GM15510 (cell line): ENCODE measurements around the gene USP24.

ENCODE experiments used
- POLR2A ChIP-seq: IDR thresholded peaks from 3 replicates; pipeline ENCODE4 v1.6.1; 2011; ENCODE audit warnings: borderline replicate concordance; ENCODE audit not compliant: insufficient read length; ENCODE audit errors: extremely low read depth

USP24 gene

DNA sequence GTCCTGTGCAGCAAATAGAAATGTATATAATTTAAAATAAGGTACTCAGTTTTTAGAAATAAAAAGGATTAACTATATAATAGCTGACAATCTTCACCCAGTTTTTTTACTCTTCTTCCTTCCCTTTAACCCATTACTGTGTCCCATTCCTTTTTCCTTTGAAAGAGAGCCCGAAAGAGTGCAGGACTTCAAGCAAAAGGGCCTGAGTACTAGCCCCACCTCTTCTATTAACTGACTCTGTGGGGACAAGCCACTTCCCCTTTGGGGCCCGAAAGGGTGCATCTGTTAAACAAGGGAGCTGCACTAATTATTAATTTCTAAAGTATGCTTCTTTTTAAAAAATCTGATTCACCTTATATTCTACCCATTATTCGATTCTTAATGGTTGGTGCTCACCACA, 3.3 kb downstream of the USP24 start:
- no peak for TF ChIP-seq POLR2A

DNA sequence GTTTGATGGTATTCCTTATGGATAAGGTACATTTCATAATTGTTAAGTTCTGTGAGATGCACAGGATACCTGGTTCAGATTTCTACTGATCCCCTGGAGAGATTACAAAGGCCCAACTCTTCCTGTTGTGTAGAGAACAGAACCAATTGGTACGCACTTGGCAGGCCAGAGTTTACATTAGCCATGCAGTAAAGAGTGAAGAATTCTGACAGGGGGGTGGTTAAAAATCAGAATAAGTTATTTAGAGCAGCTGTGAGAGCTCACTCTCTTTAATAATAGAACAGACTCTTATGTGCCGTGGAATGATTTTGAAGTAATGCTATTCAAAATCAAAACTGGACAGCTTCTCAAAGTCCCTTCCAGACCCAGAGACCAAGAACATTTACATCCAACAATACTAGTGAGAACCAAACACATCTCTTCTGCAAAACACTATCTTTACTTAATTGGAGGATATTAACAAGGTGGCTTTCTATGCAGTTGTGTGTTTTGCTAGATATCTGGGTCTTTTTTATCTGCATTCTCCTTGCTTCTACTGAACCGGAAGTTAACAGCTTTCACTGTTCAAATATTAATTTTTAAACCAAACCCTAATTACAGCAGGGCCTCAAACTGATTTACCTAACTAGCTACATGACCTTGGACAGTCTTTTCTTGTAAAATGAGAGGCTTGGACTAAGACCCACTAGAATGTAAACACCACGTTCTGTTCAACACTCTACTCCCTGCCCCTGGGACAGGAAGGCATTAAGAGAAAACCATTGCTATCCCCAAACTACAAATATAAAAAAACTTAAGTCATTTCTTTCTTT, 4.0 kb downstream of the USP24 start:
- TF ChIP-seq POLR2A = no peak

DNA sequence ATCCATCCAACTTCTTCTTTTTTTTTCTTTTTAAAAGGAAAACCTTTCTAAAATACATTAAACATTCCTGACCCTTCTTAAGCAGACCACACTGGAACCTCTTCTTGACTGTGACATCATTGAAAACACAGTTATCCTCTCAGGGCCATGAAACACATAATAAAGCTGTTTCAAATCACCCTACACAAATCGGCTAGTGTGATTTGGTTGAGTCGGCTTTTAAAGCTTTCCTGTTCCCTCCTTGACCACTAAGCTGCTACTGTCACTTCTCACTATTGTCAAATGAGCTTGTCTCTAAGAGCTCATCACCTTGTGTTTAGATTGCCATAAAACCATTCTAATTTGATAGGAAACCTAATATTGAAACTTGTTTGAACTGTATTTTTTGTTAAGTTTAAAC, 5.9 kb downstream of the USP24 start:
- TF ChIP-seq POLR2A = no peak

DNA sequence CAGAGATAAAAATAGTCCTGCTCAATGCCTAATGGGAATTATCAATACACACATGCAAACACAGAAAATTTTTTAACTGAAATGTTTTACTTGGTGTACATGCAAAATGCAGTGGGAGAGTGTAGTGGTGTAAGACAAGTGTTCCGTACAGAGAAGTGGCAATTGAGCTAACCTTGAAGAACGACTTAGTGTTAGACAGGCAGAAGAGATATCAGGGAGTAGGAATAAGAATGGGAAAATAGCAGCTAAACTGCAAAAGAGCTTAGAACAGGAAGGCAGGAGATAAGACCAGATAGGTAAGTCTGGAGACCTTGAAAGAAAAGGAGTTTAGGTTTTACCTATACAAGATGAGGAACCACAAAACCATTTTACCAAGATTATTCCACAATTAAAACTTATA, 9.0 kb downstream of the USP24 start:
- TF ChIP-seq POLR2A = no peak

DNA sequence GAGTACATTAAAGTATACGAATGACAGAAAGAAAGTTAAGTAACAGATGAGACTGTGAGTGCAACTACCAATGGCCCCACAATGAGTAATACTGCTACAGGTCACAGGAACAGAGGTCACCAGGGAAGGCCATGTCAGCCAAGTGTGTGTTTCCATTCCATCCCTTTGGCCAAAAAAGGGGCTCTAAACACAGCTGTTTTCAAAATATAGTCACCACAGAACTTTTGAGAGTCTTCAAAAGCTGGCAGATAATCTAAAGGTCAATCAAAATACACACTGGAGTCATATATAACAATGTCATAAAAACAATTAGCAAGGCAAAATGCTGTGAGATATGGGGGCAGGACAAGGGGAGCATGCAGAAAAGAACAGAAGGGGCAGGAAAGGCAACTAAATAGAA, 10.2 kb downstream of the USP24 start:
- TF ChIP-seq POLR2A = no peak

DNA sequence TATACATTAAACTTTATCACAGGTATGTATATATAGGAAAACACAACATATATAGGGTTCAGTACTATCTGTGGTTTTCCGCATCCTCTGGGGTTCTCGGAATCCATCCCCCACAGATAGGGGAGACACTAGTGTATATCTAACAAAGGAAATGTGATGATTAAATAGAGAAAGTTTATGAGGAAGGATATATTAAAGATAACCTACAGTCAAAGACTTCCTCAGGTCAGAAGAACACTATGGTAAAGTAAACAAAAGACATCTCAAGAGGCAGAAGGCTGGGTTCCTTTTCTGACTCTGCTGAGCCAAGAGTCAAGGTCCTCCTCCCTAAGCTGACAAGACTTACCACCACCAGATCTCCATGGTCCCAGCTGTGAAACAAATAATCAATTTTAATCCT, 12.1 kb downstream of the USP24 start:
- TF ChIP-seq POLR2A = no peak

DNA sequence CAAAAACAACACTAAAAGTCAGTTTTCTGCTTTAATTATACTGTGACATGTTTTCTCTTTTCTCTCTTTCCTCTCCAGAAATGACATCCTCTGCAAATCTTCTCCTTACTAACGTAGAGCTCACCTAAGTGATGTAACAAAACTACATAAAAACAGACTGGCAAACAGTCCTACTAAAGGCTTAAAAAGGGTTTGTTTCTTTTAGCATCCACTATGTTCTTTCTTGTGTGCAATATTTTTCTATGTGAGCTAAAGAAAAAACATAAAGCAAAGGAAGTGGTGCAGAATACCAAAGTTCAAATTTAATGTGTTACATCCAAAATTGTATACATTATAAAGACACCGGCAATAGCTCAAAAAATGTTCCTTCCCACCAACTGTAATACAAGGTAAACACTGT, 14.5 kb downstream of the USP24 start:
- TF ChIP-seq POLR2A = no peak

DNA sequence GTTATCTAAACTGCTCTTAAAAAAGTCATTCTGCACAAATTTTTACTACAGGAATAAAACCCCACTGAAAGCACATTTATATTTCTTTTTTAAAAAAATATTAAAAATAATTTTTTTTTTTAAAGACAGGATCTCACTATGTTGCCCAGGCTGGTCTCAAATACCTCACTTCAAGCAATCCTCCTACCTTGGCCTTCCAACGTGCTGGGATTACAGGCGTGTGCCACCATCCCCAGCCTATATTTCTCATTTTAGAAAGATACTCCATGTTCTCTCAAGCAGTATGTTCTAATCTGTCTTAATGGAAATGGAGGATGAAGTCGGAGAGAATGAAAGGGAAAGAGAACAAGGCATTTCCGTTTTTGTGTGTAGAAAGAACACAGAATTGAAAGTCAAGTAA, 17.1 kb downstream of the USP24 start:
- TF ChIP-seq POLR2A = no peak

DNA sequence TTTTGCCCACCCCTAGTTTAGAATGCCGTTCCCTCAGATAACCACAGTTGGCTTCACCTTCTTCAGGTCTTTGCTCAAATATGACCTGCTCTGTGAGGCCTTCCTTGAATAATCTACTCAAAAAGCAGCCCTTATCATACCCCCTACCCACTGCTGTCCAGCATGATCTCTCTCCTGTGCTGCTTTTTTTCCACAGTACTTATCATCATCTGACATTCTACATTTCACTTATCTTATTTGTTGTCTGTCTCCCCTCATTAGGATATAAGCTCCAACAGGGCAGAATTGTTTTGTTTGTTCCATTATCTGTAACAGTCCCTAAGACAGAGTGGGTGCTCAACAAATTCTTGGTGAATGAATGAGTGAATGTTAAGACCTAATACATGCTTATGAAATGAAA, 18.1 kb downstream of the USP24 start:
- no peak for TF ChIP-seq POLR2A

DNA sequence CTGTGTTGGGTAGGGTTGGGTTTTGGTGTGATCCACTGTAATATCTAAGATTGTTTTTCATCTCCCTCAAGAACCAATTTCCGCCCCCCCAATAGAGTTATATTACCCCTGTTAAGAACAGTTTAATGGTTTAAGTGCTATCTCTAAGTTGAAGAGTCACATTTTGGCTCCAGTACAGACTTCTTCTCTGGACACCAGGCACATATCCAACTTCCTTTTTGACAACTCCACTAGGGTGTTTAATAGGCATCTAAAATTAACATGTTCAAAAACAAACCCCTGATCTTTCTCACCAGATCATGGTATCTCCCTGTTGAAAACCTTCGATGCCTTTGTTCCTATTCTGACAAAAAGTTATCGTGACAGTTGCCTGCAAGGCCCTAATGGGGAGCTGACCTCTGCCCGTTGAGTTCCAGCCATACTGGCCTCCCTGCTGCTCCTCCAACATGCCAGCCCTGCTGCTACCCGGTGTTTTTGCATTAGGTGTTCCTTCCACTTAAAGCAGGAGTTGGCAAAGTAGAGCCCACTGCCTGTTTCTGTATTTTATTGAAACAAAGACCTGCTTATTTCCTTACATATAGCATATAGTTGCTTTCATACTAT, 18.6 kb downstream of the USP24 start:
- no peak for TF ChIP-seq POLR2A

DNA sequence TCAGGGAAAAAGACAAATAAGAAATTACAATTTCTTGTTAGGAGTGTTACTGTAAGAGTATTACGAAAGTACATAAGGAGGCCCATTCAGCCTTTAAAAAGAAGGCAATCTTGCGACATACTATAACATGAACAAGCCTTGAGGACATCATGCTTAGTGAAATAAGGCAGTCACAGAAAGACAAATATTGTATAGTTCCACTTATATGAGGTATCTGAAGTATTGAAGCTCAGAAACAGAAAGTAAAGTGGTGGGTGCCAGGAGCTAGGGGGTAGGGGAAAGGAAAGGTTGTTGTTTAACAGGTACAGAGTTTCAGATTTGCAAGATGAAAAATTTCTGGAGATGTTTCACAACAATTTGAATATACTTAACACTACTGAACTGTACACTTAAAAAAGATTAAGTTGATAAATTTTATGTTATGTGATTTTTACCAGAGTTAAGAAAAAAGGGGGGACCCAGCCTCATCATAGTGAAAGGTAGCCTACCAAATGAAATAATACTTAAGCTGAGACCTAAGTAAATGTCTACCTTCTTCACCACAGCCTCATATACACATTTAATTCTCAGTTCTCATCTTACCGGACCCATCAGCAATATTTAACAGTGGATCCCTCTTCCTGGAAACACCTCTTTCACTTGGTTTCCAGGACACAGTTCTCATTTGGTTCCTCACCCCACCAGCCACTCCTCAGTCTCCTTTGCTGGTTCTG, 19.5 kb downstream of the USP24 start:
- TF ChIP-seq POLR2A = no peak

DNA sequence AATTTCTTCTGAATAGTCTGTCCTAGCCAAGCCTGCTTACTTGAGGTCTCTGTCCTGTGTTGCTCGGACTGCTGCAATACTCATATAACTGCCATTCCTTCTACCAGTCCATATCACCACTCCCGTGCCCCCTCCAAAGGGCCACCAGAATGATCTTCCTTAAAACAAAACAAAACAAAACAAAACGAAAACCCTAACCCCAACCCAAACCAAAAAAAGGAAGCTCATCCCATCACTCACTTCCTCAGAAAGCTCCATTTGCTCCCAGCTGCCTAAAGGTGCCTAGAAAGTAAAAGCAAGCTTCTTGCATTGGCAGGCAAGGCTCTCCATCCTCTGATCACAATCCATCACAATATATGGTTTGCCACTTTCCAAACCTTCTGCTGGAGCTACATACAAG, 20.3 kb downstream of the USP24 start:
- no peak for TF ChIP-seq POLR2A

DNA sequence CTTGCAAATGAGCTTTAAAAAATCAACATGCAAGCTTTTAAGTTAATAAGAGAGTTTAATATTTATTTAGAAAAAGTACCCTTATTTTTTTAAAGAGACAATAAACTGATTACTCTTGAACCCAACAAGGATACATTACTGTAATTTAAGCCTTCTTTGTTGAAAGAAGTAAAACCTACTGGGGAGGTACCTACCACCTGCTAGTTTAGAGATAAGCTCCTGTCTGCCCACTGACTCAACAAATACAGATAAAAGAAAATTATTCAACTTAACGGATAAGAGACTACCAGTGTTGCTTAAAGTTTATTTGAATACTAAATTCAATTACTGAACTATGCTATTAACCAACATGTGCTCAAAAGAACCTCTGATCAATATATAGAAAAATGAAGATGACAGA, 23.1 kb downstream of the USP24 start:
- TF ChIP-seq POLR2A = no peak

DNA sequence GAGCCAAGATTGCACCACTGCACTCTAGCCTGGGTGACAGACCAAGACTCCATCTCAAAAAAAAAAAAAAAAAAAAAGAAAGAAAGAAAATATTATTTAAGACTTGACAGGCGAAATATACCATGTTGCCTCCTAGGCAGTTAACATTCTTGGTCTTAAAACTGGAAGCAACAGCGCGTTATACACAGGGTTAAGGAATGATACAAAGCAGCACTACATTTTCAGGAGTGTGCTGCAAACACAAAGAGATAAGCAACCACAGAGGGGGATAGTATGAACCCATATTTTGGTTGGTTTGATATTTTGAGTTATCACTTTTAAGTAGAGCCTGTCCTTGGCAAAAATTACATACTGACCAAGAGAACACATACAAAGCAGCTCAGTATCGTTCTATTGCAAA, 25.1 kb downstream of the USP24 start:
- no peak for TF ChIP-seq POLR2A

DNA sequence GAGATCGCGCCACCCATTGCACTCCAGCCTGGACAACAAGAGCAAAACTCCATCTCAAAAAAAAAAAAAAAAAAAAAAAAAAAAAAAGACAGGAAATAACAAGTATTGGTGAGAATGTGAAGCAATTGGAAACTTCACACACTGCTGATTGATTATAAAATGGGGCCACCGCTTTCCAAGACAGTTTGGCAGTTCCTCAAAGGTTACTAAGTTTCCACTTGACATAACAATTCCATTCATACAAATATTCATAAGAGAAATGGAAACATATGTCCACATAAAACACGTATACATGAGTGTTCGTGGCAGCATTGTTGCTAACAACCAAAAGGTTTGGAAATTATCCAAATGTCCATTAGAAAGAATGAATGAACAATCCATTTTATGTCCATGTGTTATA, 26.3 kb downstream of the USP24 start:
- TF ChIP-seq POLR2A = no peak

DNA sequence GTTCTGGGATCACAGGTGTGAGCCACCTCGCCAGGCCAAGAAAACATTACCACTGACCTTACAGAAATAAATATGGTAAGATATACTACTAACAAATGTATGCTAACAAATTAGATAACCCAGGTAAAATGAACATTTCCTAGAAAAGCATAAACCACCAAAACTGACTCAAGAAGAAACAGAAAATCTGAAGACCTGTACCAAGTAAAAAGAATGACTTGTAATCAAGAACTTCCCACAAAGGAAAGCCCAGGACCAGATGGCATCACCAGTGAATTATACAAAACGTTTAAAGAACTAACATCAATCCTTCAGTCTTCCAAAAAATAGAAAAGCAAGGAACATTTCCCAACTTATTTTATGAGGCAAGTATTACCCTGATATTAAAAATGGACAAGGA, 29.3 kb downstream of the USP24 start:
- TF ChIP-seq POLR2A = no peak
